ENCODE measurements around the gene SETD7.

DNA sequence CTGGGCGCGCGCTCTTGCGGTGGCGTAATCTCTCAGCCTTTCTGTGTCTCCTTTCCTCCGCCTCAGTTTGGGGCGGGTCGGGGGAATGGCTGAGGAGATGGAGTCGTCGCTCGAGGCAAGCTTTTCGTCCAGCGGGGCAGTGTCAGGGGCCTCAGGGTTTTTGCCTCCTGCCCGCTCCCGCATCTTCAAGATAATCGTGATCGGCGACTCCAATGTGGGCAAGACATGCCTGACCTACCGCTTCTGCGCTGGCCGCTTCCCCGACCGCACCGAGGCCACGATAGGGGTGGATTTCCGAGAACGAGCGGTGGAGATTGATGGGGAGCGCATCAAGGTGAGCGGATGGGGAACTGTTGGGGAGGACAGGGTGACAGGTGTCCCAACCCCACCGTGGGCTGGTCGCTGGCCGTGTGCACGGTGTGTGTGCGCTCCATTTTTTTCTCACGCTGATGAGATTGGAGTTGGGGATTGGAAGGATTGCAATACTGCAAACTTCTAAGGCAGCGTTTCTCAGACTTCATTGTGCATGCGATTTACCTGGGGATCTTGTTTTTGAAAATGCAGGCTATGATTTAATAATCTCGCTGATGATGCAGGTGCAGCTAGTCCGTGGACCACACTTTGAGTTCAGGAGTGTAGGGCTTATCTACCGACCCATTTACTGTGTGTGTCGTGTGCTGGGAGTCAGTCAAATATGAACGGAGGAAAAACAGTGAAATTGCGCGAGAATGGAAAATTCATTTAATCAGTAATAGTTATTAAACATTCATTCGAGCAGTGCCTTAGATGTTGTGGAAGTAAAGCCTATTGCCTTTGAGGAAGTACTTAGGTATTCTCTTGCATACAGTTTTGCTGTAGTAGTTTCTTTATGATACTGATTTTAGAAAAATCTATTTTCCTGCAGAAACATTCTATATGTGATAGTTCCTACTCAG, 101.6 kb downstream of the SETD7 start, which contains the start of gene RAB33B:
- TF ChIP-seq, protein P1, sequence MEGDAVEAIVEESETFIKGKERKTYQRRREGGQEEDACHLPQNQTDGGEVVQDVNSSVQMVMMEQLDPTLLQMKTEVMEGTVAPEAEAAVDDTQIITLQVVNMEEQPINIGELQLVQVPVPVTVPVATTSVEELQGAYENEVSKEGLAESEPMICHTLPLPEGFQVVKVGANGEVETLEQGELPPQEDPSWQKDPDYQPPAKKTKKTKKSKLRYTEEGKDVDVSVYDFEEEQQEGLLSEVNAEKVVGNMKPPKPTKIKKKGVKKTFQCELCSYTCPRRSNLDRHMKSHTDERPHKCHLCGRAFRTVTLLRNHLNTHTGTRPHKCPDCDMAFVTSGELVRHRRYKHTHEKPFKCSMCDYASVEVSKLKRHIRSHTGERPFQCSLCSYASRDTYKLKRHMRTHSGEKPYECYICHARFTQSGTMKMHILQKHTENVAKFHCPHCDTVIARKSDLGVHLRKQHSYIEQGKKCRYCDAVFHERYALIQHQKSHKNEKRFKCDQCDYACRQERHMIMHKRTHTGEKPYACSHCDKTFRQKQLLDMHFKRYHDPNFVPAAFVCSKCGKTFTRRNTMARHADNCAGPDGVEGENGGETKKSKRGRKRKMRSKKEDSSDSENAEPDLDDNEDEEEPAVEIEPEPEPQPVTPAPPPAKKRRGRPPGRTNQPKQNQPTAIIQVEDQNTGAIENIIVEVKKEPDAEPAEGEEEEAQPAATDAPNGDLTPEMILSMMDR (IDR thresholded peaks at IDR 0.05): no peak
- no peak for TF ChIP-seq EZH2 (IDR thresholded peaks at IDR 0.05)

Measured in neural progenitor cell (in vitro differentiated cells).